OCI-LY1 (cell line): Measurements from ENCODE around the gene IL7R.

ENCODE experiments used
- CTCF ChIP-seq: fragments of 200-600 bp; sonication (generic), shearing (Covaris generic); IDR thresholded peaks from 2 replicates; pipeline ENCODE4 v1.5.1; 2017; ENCODE audit warnings: mild to moderate bottlenecking, antibody characterized with exemption, low read length, moderate library complexity, mixed read lengths
- EZH2 ChIP-seq: fragments of 200-600 bp; sonication (generic), shearing (Covaris generic); IDR thresholded peaks from 2 replicates; pipeline ENCODE4 v1.8.0; 2017; ENCODE audit warnings: borderline replicate concordance, mixed run types, mild to moderate bottlenecking, antibody characterized with exemption, low read length, moderate library complexity, mixed read lengths

- TF ChIP-seq CTCF (peak; percentile 21; the same call in 1 of the 2 replicates), EZH2 (no peak)
These were observed 4.5 kb upstream of the IL7R start for GRCh38 chr5:35852084-35852734.
